ENCODE results near the gene PAIP2. TPM values are rescaled to one million over a fixed set of nuclear protein-coding genes. Genes with fewer than 3 reads are reported as not detected.
A peak's percentile ranks its signal among the peaks of the same experiment; 100 is the strongest.

Gene PAIP2
- total and polyA plus RNA-seq, 8 donors = 12.7 to 104 (median 60.2) TPM

- Histone ChIP-seq H3K27me3 (no peaks in the 10 kb centered on the region), H3K36me3 (no peaks in the 10 kb centered on the region), H3K4me1 (peaks cover 61 to 83% (median 75%) of the 10 kb centered on the region in 4 donors), H3K4me3 (no peak overlapping the region), H3K27ac (peak overlapping the region in 1 of 5 donors; percentile 25), H3K9me3 (no peaks in the 10 kb centered on the region)
- TF ChIP-seq EP300 (IDR thresholded peaks at IDR 0.05) = no peak
- no peak for TF ChIP-seq POLR2AphosphoS5 (IDR thresholded peaks at IDR 0.05)
- no peak for TF ChIP-seq CTCF (IDR thresholded peaks at IDR 0.05)
- TF ChIP-seq POLR2A (IDR thresholded peaks at IDR 0.05) = no peak
- WGBS, 5 donors = 24 to 39% (median 32%) methylated on average over 2 of the region's 2 CpGs
- intact Hi-C loops (cut with DNase I; ENCODE audit: low total_unique reads) = loop anchor here (10.0 kb wide), 1 partner anchor 47 kb away; the partner anchor contains the start of gene PAIP2
- DNase-seq = no peak
These were observed 44.1 kb upstream of the PAIP2 start for GRCh38 chr5:139297439-139298133.

DNA sequence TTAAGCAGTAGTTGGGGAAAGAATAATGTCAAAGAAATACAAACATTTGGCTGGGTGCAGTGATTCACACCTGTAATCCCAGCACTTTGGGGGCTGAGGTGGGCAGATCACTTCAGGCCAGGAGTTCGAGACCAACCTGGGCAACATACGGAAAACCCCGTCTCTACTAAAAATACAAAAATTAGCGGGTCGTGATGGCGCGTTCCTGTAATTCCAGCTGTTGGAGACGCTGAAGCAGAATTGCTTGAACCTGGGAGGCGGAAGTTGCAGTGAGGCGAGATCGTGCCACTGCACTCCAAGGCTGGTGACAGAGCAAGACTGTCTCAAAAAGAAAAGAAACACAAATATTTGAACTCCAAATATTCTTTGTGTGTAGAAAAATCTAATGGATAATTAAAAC, 43.4 kb upstream of the PAIP2 start:
- Histone ChIP-seq H3K4me3 (no peak overlapping the region), H3K9me3 (no peaks in the 10 kb centered on the region), H3K27me3 (no peaks in the 10 kb centered on the region), H3K27ac (peak overlapping the region in 1 of 5 donors; percentile 25), H3K36me3 (no peaks in the 10 kb centered on the region), H3K4me1 (peaks cover 66 to 84% (median 76%) of the 10 kb centered on the region in 4 donors)
- 21 to 45% (median 37%) methylated on average over 11 of the region's 11 CpGs for WGBS, 5 donors
- TF ChIP-seq EP300 (IDR thresholded peaks at IDR 0.05) (no peak), POLR2AphosphoS5 (IDR thresholded peaks at IDR 0.05) (no peak), POLR2A (IDR thresholded peaks at IDR 0.05) (no peak)
- no peak for DNase-seq
- intact Hi-C loops (cut with DNase I; ENCODE audit: low total_unique reads) = loop anchor here (10.0 kb wide), 1 partner anchor 47 kb away; the partner anchor contains the start of gene PAIP2

- Histone ChIP-seq H3K4me3 (no peak overlapping the region), H3K36me3 (no peaks in the 10 kb centered on the region), H3K4me1 (peaks cover 77 to 97% (median 87%) of the 10 kb centered on the region in 4 donors), H3K27ac (peak overlapping the region in 1 of 5 donors; percentile 5), H3K9me3 (no peaks in the 10 kb centered on the region), H3K27me3 (no peaks in the 10 kb centered on the region)
- WGBS, 5 donors = 35 to 45% (median 37%) methylated on average over 4 of the region's 4 CpGs
- TF ChIP-seq CTCF (IDR thresholded peaks at IDR 0.05) = no peak
- TF ChIP-seq POLR2A (IDR thresholded peaks at IDR 0.05) = no peak
- no peak for TF ChIP-seq EP300 (IDR thresholded peaks at IDR 0.05)
- TF ChIP-seq POLR2AphosphoS5 (IDR thresholded peaks at IDR 0.05) = no peak
- DNase-seq = no peak
- intact Hi-C loops (cut with DNase I; ENCODE audit: low total_unique reads) = loop anchor here (10.0 kb wide), 1 partner anchor 45 kb away; the partner anchor contains the start of gene PAIP2
These were observed 42.2 kb upstream of the PAIP2 start for GRCh38 chr5:139299486-139299885.

DNA sequence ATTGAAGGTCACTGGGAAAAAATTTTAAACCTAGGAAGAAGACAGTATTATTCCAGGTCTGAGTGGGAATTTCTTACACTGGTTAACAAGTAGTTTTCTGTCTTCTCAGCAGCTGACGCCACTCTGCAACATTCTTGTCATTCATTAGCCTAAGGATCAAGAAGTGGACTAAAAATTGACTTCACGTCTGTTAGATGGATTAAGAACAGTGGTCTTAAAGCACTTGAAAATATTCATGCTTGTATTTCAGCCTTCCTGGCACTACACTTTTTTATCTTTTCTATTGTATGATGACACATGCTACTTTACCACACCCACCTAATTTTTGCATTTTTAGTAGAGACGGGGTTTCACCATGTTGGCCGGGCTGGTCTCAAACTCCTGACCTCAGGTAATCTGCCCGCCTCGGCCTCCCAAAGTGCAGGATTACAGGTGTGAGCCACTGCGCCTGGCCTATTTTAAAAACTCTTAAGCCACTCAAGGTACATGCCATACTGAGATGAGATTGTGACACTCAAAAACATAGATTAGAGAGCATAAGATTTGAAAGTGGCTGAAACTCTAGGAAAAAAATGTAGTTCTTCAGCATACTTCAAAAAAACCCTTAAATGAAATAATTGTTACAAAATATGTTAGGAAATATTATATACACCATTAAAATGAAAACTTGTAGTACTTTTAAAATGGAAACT, 39.7 kb upstream of the PAIP2 start:
- intact Hi-C loops (cut with DNase I; ENCODE audit: low total_unique reads) = no loop called here
- no peak for DNase-seq
- H3K27ac ChIP-seq = peak overlapping the region in 1 of 5 donors; percentile 2
- no peaks in the 10 kb centered on the region for H3K36me3 ChIP-seq
- no peaks in the 10 kb centered on the region for H3K27me3 ChIP-seq
- peaks cover 84 to 100% (median 93%) of the 10 kb centered on the region in 4 donors for H3K4me1 ChIP-seq
- no peak overlapping the region for H3K4me3 ChIP-seq
- TF ChIP-seq POLR2A (IDR thresholded peaks at IDR 0.05) (no peak), EP300 (IDR thresholded peaks at IDR 0.05) (no peak)
- WGBS, 5 donors = 56 to 68% (median 61%) methylated on average over 7 of the region's 7 CpGs
- H3K9me3 ChIP-seq = no peaks in the 10 kb centered on the region
